AG09319 (cell line): ENCODE results near the gene PPP1R37.

Source experiments
- DNase-seq: peaks from one replicate; pipeline ENCODE4 v3.0.0-alpha.2; 2010; ENCODE audit warnings: low read depth; ENCODE audit errors: extremely low read depth
- TF ChIP-seq, protein P1 (sequence below): IDR thresholded peaks from 2 replicates; pipeline ENCODE4 v1.5.1; 2011; ENCODE audit warnings: low read depth, mild to moderate bottlenecking, inconsistent platforms, low read length, moderate library complexity

The PPP1R37 gene

DNA sequence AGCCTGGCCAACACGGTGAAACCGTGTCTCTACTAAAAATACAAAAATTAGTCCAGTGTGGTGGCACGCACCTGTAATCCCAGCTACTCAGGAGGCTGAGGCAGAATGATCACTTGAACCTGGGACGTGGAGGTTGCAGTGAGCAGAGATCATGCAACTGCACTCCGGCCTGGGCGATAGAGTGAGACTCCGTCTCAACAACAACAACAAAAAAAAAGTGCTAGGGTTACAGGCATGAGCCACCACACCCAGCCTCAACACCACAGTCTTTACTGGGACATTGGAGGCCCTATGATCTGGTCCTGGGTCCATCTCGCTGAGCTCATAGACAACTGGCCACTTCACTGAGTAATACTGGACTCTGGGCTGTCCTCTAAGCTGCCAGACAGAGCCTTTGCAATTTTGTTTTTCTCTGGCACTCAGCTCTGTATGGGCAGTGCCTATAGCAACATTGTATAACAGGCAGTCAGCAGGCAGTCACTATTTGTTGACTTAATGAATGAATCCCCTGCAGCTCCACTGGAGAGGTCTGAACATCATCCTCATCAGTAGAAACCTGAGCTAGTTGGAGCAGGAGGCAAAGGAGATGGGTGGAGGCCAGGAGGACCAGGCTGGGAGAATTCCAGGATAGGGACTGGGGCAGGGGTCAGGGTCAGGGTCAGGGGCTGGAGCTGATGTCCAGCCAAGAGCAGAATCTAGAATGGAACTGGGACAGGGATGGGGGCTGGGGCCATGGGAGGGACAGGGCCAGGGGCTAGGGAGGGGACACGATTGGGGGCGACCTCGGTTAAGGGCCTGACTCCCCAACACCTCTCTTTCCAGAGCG is 93.7 kb downstream of the PPP1R37 start:
- no peak for DNase-seq

DNA sequence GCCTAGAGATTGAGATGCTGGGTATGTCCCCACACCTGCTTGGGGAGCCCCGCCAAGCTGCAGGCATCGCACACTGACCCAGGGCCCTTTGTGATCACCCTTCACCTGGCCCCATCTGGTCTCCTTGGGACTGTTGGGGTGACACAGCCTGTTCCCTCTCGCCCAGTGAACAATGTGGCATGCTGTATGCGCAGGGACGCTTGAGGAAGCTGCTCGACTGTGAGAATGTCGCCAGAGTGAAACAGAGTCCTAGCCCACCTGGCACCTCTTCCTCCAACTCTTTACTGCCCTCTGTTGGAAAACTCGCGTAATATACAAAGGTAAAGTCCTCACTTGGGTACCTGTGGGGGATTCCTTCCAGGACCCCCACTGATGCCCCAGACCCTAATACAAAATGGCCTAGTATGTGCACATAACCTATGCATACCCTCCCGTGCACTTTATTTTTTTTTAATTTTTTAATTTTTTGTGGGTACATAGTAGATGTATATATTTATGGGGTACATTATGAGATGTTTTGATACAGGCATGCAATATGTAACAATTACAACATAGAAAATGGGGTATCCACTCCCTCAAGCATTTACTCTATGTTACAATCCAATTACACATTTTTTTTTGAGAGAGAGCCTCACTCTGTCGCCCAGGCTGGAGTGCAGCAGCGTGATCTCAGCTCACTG is 94.6 kb downstream of the PPP1R37 start:
- TF ChIP-seq, protein P1, sequence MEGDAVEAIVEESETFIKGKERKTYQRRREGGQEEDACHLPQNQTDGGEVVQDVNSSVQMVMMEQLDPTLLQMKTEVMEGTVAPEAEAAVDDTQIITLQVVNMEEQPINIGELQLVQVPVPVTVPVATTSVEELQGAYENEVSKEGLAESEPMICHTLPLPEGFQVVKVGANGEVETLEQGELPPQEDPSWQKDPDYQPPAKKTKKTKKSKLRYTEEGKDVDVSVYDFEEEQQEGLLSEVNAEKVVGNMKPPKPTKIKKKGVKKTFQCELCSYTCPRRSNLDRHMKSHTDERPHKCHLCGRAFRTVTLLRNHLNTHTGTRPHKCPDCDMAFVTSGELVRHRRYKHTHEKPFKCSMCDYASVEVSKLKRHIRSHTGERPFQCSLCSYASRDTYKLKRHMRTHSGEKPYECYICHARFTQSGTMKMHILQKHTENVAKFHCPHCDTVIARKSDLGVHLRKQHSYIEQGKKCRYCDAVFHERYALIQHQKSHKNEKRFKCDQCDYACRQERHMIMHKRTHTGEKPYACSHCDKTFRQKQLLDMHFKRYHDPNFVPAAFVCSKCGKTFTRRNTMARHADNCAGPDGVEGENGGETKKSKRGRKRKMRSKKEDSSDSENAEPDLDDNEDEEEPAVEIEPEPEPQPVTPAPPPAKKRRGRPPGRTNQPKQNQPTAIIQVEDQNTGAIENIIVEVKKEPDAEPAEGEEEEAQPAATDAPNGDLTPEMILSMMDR: peak; percentile 28
- DNase-seq: no peak

More for the DNA sequence above, 93.7 kb downstream of the PPP1R37 start:
- TF ChIP-seq, protein P1: no peak

DNA sequence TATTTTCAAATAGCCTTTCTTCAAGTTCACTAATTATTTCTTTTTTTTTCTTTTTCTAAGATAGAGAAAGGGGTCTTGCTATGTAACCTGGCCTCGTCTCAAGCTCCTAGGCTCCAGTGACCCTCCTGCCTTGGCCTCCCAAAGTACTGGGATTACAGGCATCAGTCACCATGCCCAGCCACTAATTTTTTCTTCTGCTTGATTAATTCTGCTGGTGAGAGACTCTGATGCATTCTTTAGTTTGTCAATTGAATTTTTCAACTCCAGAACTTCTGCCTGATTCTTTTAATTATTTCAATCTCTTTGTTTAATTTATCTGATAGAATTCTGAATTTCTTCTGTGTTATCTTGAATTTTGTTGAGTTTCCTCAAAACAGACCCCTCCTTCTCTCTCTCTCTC is 97.0 kb downstream of the PPP1R37 start:
- TF ChIP-seq, protein P1: no peak
- DNase-seq: no peak

DNA sequence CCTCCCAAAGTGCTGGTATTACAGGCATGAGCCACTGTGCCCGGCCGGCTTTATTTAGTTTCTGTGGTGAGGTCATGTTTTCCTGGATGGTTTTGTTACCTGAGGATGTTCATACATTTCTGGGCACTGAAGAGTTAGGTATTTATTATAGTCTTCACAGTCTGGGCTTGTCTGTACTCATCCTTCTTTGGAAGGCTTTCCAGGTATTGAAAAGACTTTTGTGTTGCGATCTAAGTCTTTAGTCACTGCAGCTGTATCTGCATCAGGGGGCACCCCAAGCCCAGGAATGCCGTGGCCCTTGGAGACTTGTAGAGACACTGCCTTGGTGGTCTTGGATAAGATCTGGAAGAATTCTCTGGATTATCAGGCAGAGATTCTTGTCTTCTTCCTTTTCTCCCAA is 98.4 kb downstream of the PPP1R37 start:
- DNase-seq: no peak
- TF ChIP-seq, protein P1: no peak

DNA sequence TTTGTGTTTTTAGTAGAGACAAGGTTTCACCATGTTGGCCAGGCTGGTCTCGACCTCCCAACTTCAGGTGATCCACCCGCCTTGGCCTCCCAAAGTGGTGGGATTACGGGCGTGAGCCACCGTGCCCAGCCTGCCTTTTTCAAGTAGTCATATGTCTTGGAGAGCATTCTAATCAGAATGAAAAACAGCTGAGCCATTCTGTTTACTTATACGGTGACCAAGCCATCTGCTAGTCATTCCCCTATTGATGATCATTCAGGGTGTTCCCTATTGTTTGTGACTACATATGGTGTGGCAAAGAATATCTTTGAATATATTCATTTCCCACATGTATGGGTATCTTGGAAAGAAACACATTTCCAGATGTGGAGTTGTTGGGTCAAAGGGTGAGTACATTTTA is 102.8 kb downstream of the PPP1R37 start:
- DNase-seq: no peak
- TF ChIP-seq, protein P1: no peak
